AG04450 (cell line): ENCODE measurements around the gene TULP1. TPM values are rescaled to one million over a fixed set of nuclear protein-coding genes. Genes with fewer than 3 reads are reported as not detected.

Experiments used
- CTCF ChIA-PET: fragments of 300-600, 350-600 bp; formaldehyde crosslinking; extraction: SDS; loops from one replicate; lab custom pipeline; 2022; ENCODE audit warnings: antibody characterized with exemption, inconsistent platforms; lab: Charles Lee
- POLR2A ChIA-PET: fragments of 350-600 bp; formaldehyde crosslinking; extraction: SDS; loops from one replicate; lab custom pipeline; 2021; ENCODE audit warnings: antibody characterized with exemption, inconsistent platforms; lab: Yijun Ruan, JAX
- DNase-seq: peaks from one replicate; pipeline ENCODE4 v3.0.0-alpha.2; 2011; ENCODE audit warnings: low read depth, low spot score
- H3K27ac ChIP-seq: one replicate; pipeline ENCODE4 v1.5.1; 2012; ENCODE audit warnings: low read depth, low read length, control low read depth
- H3K27me3 ChIP-seq: one replicate; pipeline ENCODE4 v1.6.0; 2012; ENCODE audit warnings: low read length; ENCODE audit not compliant: control insufficient read depth, insufficient read depth
- H3K4me3 ChIP-seq: 2 replicates; pipeline ENCODE4 v1.5.1; 2011; ENCODE audit warnings: mild to moderate bottlenecking, low read depth, low read length, control low read depth
- H3K9me3 ChIP-seq: 2 replicates; pipeline ENCODE4 v1.5.1; 2012; ENCODE audit warnings: low read length; ENCODE audit not compliant: control insufficient read depth, insufficient read depth
- polyA plus RNA-seq: library from polyadenylated mRNA; depleted of rRNA; stranded (reverse); fragments of >200 nt; gene quantifications from 2 replicates; pipeline ENCODE4 v1.2.3, GENCODE V29; 2011
- TF ChIP-seq, protein P1 (sequence below): IDR thresholded peaks from 2 replicates; pipeline ENCODE4 v1.5.1; 2011; ENCODE audit warnings: low read depth, low read length, control low read depth, inconsistent platforms

Gene TULP1
- polyA plus RNA-seq, 1 experiment: not detected

DNA sequence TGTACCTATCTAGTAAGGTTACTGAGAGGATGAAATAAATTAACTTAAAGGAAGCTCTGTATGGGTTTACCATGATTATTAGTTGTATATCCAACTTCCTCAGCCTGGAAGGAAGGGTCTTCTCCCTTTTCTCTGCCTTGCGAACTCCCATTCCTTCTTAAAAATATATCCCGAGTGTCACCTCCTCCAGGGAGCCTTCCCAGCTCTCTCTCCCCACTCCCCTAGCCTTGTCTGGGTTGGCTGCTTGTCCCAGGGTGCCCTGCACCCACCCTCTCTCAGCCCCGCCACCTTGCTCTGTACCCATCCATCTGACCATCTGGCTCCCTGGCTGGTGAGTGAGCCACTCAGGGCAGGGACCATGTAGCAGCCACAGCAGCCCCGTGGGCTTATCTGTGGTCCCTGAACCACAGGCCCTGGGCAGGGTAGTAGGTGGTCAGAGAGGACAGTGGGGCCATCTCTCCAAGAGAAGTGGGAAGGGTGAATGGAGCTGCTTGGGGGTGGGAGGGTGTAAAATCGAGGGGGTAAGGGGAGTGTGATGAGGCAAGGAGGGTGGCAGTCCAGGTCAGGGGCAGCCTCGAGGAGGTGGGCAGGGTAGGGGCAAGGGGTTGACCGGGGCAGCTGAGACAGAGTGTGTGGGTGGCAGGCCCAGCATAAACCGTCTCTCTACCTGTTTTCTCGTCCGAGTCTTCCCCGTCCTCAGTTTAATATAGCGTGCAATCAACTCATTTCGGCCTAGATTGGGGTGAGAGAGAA lies 28.6 kb downstream of the TULP1 start:
- TF ChIP-seq, protein P1, sequence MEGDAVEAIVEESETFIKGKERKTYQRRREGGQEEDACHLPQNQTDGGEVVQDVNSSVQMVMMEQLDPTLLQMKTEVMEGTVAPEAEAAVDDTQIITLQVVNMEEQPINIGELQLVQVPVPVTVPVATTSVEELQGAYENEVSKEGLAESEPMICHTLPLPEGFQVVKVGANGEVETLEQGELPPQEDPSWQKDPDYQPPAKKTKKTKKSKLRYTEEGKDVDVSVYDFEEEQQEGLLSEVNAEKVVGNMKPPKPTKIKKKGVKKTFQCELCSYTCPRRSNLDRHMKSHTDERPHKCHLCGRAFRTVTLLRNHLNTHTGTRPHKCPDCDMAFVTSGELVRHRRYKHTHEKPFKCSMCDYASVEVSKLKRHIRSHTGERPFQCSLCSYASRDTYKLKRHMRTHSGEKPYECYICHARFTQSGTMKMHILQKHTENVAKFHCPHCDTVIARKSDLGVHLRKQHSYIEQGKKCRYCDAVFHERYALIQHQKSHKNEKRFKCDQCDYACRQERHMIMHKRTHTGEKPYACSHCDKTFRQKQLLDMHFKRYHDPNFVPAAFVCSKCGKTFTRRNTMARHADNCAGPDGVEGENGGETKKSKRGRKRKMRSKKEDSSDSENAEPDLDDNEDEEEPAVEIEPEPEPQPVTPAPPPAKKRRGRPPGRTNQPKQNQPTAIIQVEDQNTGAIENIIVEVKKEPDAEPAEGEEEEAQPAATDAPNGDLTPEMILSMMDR: no peak
- ChIA-PET CTCF (no interaction called here), POLR2A (interaction anchor here (1.1 kb wide), 1 partner anchor 11 kb away, joined by 3 read pairs; no protein-coding TSS in a partner anchor)
- no peak overlapping the region for H3K27ac ChIP-seq
- no peak for DNase-seq
- no peaks in the 10 kb centered on the region for H3K27me3 ChIP-seq
- no peaks in the 10 kb centered on the region for H3K9me3 ChIP-seq
- H3K4me3 ChIP-seq: no peak overlapping the region

DNA sequence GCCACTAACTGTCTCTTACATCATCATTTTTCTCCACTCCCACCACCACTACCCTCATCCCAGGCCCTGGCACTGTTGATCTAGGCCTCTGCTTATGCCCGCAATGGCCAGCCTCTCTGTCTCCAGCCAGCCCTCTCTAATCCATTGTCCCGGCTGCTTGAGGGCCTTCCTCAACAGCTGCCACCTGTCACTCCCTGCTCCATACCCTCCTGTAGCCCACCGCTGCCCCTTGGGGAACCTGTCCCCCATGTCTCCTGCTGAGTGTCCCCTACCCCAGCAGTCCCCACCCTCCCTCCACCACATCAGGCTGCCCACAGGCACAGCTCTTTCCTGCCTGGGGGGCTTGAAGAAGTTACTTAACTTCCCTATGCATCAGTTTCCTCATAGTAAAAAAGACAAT lies 29.2 kb downstream of the TULP1 start:
- DNase-seq: no peak

DNA sequence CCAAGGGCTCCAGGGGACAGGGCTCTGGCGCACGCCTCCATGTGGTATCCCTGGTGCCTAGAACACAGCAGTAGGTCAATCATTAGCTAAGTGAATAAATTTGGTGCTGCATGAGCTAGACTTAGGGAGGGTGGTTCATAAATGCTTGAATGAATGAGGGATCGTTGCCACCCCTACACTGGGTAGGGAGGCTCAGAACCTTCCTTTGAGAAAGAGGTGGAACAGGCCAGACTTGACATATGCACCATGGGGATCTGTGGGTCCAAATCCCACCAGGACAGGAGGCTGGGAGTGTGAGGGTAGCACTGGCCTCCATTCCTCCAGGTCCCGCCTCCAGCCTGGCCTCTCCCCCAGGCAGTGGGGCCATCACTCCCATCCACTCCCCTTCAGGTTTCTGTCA lies 29.6 kb downstream of the TULP1 start:
- ChIA-PET CTCF (interaction anchor here (0.5 to 1.2 kb wide), 2 partner anchors 16 to 39 kb away, joined by 3 read pairs; no protein-coding TSS in a partner anchor), POLR2A (interaction anchor here (0.6 to 1.1 kb wide), 2 partner anchors 10 to 15 kb away, joined by 3 read pairs; no protein-coding TSS in a partner anchor)
- Histone ChIP-seq H3K9me3 (no peaks in the 10 kb centered on the region), H3K27ac (no peak overlapping the region), H3K27me3 (no peaks in the 10 kb centered on the region), H3K4me3 (no peak overlapping the region)
- no peak for DNase-seq
- TF ChIP-seq, protein P1: no peak

More for the DNA sequence above, 29.2 kb downstream of the TULP1 start:
- ChIA-PET POLR2A (interaction anchor here (0.6 to 1.1 kb wide), 2 partner anchors 10 to 15 kb away, joined by 3 read pairs; no protein-coding TSS in a partner anchor), CTCF (interaction anchor here (1.2 kb wide), 1 partner anchor 16 kb away, joined by 3 read pairs; no protein-coding TSS in a partner anchor)
- H3K9me3 ChIP-seq: no peaks in the 10 kb centered on the region
- no peak overlapping the region for H3K27ac ChIP-seq
- no peak overlapping the region for H3K4me3 ChIP-seq
- TF ChIP-seq, protein P1: no peak
- H3K27me3 ChIP-seq: no peaks in the 10 kb centered on the region

DNA sequence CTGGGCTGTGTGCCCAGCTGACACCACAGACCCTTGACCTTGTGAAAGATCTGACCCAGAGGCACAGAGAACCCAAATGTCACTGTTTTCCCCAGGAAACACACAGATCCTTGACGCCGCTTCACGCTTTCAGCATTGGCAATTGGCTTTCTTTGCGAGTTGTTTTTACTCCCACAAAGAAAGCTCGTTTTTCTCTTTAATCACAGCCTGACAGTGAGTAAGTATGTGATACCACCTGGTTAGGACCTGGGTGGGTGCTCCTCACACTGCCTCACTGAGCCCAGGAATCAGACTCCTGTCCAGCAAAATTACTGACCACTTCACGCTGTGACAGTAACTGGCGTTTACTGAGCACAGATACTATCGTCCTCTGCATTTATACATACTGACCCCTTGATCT lies 31.5 kb downstream of the TULP1 start:
- H3K4me3 ChIP-seq: no peak overlapping the region
- DNase-seq: no peak
- no peaks in the 10 kb centered on the region for H3K9me3 ChIP-seq
- no peaks in the 10 kb centered on the region for H3K27me3 ChIP-seq
- TF ChIP-seq, protein P1: no peak
- CTCF ChIA-PET: no interaction called here
- no peak overlapping the region for H3K27ac ChIP-seq
- POLR2A ChIA-PET: interaction anchor here (1.0 kb wide), 1 partner anchor 9 kb away, joined by 3 read pairs; no protein-coding TSS in a partner anchor

DNA sequence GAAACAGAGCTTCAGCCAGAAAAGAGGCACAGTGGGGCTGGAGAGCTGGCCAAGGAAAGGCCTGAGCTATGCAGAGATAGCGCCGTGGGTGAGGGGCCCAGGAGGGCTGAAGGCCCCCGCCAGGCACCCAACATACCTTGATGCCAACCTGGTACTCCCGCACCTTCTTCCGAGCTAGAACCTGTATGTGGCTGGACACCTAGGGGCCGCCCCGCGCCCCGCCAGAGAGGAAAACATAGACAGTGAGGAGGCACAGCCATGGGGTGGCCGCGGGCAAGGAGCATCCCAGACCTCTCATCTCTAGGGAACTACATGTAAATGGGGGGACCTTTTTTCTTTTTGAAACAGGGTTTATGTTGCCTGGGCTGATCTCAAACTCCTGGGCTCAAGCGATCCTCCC lies 32.5 kb downstream of the TULP1 start:
- ChIA-PET CTCF (no interaction called here), POLR2A (no interaction called here)
- Histone ChIP-seq H3K27me3 (no peaks in the 10 kb centered on the region), H3K4me3 (no peak overlapping the region), H3K27ac (no peak overlapping the region), H3K9me3 (no peaks in the 10 kb centered on the region)
- no peak for DNase-seq
- TF ChIP-seq, protein P1: no peak
